Measurements from ENCODE around the gene ABR. TPM values are rescaled to one million over a fixed set of nuclear protein-coding genes. Genes with fewer than 3 reads are reported as not detected.
"Not testable (repeated sequence)": the region's sequence is repeated elsewhere in the genome, so short reads cannot be mapped to it uniquely, and the experiment has no call there.

ABR gene
- total and polyA plus RNA-seq, 12 donors: 5.3 to 152 (median 105) TPM

GRCh38 chr17:973053-973452 lies 206.7 kb downstream of the ABR start:
- H3K36me3 ChIP-seq (replicated peaks in 1 of 2): no peaks in the 10 kb centered on the region
- H3K4me1 ChIP-seq (replicated peaks in 1 of 2): peaks cover 0 to 5% of the 10 kb centered on the region in 2 donors
- no peaks in the 10 kb centered on the region for H3K9me3 ChIP-seq (replicated peaks in 1 of 3)
- H3K4me3 ChIP-seq: no peak overlapping the region
- no peaks in the 10 kb centered on the region for H3K27me3 ChIP-seq
- no peak for TF ChIP-seq POLR2A (IDR thresholded peaks at IDR 0.05)
- 79 to 91% (median 87%) methylated on average over 4 to 12 of the region's 12 CpGs for WGBS, 4 donors
- no peak overlapping the region for H3K27ac ChIP-seq
- intact Hi-C loops (cut with DNase I): loop anchor here in 1 of 2 donors (10.0 kb wide), 1 partner anchor 78 kb away; no protein-coding TSS in a partner anchor
- DNase-seq: no peak

GRCh38 chr17:971861-972260 lies 207.9 kb downstream of the ABR start:
- H3K4me3 ChIP-seq; H3K36me3 ChIP-seq (replicated peaks in 1 of 2); H3K4me1 ChIP-seq (replicated peaks in 1 of 2); DNase-seq; H3K27ac ChIP-seq; H3K27me3 ChIP-seq; H3K9me3 ChIP-seq (replicated peaks in 1 of 3): not testable (repeated sequence)
- intact Hi-C loops (cut with DNase I): loop anchor here in 1 of 2 donors (10.0 kb wide), 1 partner anchor 77 kb away; no protein-coding TSS in a partner anchor
- 82 to 95% (median 92%) methylated on average over 14 of the region's 14 CpGs for WGBS, 4 donors

GRCh38 chr17:970364-970763 lies 209.4 kb downstream of the ABR start:
- peaks cover 0 to 5% of the 10 kb centered on the region in 2 donors for H3K4me1 ChIP-seq (replicated peaks in 1 of 2)
- H3K27ac ChIP-seq: peak overlapping the region in 3 of 5 donors; percentile 33 to 75 (median 47)
- H3K9me3 ChIP-seq (replicated peaks in 1 of 3): no peaks in the 10 kb centered on the region
- no peaks in the 10 kb centered on the region for H3K36me3 ChIP-seq (replicated peaks in 1 of 2)
- no peak for TF ChIP-seq POLR2A (IDR thresholded peaks at IDR 0.05)
- no peak for TF ChIP-seq CTCF (IDR thresholded peaks at IDR 0.05)
- WGBS, 4 donors: 64 to 68% (median 65%) methylated on average over 9 of the region's 9 CpGs
- no peaks in the 10 kb centered on the region for H3K27me3 ChIP-seq
- peak overlapping the region in 1 of 4 donors; percentile 27 for H3K4me3 ChIP-seq
- intact Hi-C loops (cut with DNase I): loop anchor here in 1 of 2 donors (10.0 kb wide), 1 partner anchor 76 kb away; no protein-coding TSS in a partner anchor
- DNase-seq: no peak

GRCh38 chr17:969811-970355 lies 209.9 kb downstream of the ABR start:
- peak in 4 of 7 donors; percentile 36 to 71 (median 43) for DNase-seq
- Histone ChIP-seq H3K36me3 (replicated peaks in 1 of 2) (no peaks in the 10 kb centered on the region), H3K4me1 (replicated peaks in 1 of 2) (peaks cover 0 to 5% of the 10 kb centered on the region in 2 donors), H3K4me3 (peak overlapping the region in 1 of 4 donors; percentile 27), H3K27ac (peak overlapping the region in 3 of 5 donors; percentile 33 to 75 (median 47)), H3K27me3 (no peaks in the 10 kb centered on the region), H3K9me3 (replicated peaks in 1 of 3) (no peaks in the 10 kb centered on the region)
- TF ChIP-seq POLR2A (IDR thresholded peaks at IDR 0.05): peak in 1 of 2 donors; percentile 17
- no peak for TF ChIP-seq CTCF (IDR thresholded peaks at IDR 0.05)
- intact Hi-C loops (cut with DNase I): loop anchor here in 1 of 2 donors (10.0 kb wide), 1 partner anchor 75 kb away; no protein-coding TSS in a partner anchor
- 41 to 59% (median 45%) methylated on average over 18 of the region's 18 CpGs for WGBS, 4 donors

- 81 to 88% (median 82%) methylated on average over 24 of the region's 24 CpGs for WGBS, 4 donors
- no peaks in the 10 kb centered on the region for H3K36me3 ChIP-seq (replicated peaks in 1 of 2)
- peaks cover 0 to 5% of the 10 kb centered on the region in 2 donors for H3K4me1 ChIP-seq (replicated peaks in 1 of 2)
- H3K27ac ChIP-seq: peak overlapping the region in 1 of 5 donors; percentile 75
- no peak overlapping the region for H3K4me3 ChIP-seq
- H3K9me3 ChIP-seq (replicated peaks in 1 of 3): no peaks in the 10 kb centered on the region
- H3K27me3 ChIP-seq: no peaks in the 10 kb centered on the region
- intact Hi-C loops (cut with DNase I): no loop called here
- no peak for DNase-seq
- TF ChIP-seq POLR2A (IDR thresholded peaks at IDR 0.05) (no peak), CTCF (IDR thresholded peaks at IDR 0.05) (no peak)
Observed at GRCh38 chr17:968812-969730, 210.7 kb downstream of the ABR start.

Measured in adrenal gland (tissue), 12 donors.